D341Med (cell line): ENCODE results near the gene HOMER3.
"Not testable (repeated sequence)": the region's sequence is repeated elsewhere in the genome, so short reads cannot be mapped to it uniquely, and the experiment has no call there.

Experiments used
- DNase-seq: peaks from one replicate; pipeline ENCODE4 v3.0.0; 2012; ENCODE audit warnings: low spot score

Gene HOMER3

GRCh38 chr19:18922228-18922985 is 18.6 kb downstream of the HOMER3 start:
- no peak for DNase-seq

DNA sequence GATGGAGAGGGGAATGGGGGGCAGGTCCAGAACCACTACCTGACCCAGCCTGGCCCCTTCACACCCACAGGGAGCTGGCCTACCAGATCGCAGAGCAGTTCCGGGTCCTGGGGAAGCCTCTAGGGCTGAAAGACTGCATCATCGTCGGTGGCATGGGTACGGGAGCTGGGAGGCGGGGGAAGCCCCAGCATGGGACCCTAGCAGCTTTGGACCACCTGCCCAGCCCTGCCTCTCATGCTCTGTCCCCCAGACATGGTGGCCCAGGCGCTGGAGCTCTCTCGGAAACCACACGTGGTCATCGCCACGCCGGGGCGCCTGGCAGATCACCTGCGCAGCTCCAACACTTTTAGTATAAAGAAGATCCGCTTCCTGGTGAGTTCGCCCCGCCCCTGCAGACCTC is 19.4 kb downstream of the HOMER3 start:
- no peak for DNase-seq

- no peak for DNase-seq
These were observed 20.6 kb downstream of the HOMER3 start for GRCh38 chr19:18920400-18920799.

- no peak for DNase-seq
These were observed 21.2 kb downstream of the HOMER3 start for GRCh38 chr19:18919900-18920214.

GRCh38 chr19:18919086-18919899 is 21.7 kb downstream of the HOMER3 start, which contains the start of the genes COPE and DDX49:
Gene COPE, minus strand, starts transcription at chr19:18919387. Its CDS starts 39 bp downstream, at chr19:18919348.
Gene DDX49, plus strand, starts transcription at chr19:18919715. Its CDS starts 27 bp downstream, at chr19:18919742.
- DNase-seq, result peak; percentile 95

DNA sequence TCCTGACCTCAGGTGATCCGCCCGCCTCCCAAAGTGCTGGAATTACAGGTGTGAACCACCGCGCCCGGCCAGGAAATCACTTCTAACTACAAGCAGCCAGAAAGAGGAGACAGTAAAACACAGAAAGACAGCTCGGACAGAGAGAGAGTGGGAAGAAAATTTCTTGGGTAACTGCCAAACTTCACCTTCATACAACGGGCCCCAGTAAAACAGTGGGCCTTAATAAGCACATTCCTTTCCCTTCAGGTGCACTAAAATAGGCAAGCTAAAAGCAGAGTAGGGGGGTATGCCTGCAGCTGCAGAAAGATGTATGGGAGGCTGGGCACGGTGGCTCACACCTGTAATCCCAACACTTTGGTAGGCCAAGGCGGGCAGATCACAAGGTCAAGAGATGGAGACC is 23.4 kb downstream of the HOMER3 start:
- not testable (repeated sequence) for DNase-seq

GRCh38 chr19:18915639-18916038 is 25.4 kb downstream of the HOMER3 start:
- peak; percentile 83 for DNase-seq

DNA sequence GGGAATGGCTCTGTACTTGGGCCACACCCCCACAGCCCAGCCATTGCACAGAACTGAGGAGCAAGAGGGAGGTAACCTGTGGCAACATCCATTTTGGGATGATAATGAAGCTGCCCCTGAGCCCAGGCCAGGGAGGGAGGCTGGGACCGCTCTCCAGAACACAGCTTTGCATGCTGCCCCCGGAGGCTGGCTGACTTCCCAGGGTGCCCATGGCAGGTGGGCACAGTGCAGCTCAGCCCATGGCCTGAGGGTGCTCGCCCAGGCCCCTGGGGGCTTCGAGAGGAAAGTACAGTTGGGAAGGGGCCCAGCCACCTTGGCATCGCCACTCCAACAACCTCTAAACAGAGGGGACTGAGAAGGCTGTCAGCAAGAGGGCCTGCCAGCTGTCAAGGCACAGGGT is 27.6 kb downstream of the HOMER3 start:
- DNase-seq, result no peak

DNA sequence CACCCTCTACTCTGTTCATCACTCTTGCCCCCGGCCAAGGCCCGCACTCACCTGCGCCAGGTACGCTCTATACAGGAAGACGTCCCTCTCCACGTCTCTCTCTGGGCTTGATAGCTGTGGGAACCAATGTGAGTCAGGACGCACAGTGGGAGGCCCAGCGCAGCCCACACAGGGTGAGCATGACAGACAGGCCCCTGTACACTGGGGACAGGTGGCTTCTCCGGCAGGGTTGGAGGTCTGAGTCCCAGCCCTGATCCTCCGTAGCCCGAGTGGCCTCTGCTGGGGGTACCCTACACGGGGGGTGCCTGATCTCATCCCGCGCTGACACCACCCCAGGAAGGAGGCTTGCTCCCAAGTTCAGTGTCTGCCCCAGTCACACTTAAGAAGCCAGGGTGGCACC is 28.1 kb downstream of the HOMER3 start:
- no peak for DNase-seq

DNA sequence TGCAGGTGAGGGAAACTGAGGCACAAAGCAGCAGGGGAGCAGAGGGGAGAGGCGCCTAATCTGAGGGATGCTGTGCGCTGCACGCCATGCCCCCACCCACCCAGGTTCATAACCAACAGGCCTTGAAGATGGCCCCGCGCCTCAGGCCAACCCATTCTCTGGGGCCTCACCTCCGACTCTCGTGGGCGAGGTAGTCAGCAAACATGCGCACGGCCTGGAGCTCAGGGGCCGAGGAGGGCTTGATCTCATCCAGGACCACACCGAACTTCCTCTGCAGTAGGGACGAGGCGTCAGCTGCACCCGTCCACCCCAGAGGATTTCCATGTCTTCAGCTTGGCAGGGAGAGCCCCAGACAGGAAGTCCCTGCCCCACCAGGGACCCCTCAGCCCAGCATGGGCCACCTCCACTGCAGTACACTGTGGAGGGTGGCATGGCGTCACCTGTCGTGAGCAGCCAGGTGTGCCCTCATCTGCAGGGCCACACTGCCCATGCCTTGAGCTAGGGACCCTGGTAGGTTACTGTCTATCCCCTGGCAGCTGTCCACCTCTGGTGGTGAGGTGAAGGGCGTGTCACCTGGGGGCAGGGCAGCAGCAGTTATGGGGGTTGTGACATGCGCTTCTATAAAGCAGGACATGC is 30.1 kb downstream of the HOMER3 start:
- DNase-seq, result no peak

- DNase-seq, result no peak
These were observed 31.0 kb downstream of the HOMER3 start for GRCh38 chr19:18910010-18910409.

DNA sequence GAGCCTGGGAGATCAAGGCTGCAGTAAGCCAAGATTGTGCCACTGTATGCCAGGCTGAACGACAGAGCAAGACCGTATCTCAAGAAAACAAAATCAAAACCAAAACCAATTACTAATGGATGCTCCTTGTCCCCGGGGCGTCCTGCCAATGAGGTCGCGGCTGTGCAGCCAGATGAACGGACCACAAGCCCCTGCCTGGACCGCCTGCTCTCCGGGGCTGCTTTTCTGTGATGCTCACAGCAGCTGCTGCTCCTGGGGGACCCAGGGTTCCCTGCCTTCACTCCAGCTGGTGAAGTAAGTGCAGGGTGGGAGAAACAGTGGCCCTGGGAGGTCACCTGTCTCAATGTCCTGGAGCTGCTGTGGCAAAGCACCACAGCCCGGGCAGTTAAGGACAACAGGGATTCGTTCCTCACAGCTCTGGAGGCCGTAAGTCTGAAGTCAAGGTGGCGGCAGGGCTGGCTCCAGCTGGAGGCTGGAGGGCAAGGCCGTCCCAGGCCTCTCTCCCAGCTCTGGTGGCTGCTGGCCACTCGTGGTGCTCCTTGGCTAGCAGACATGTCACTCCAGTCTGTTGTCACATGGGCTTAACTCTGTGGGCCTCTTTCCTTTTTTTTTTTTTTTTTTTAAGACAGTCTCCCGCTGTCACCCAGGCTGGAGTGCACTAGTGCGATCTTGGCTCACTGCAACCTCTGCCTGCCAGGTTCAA is 31.9 kb downstream of the HOMER3 start:
- no peak for DNase-seq

DNA sequence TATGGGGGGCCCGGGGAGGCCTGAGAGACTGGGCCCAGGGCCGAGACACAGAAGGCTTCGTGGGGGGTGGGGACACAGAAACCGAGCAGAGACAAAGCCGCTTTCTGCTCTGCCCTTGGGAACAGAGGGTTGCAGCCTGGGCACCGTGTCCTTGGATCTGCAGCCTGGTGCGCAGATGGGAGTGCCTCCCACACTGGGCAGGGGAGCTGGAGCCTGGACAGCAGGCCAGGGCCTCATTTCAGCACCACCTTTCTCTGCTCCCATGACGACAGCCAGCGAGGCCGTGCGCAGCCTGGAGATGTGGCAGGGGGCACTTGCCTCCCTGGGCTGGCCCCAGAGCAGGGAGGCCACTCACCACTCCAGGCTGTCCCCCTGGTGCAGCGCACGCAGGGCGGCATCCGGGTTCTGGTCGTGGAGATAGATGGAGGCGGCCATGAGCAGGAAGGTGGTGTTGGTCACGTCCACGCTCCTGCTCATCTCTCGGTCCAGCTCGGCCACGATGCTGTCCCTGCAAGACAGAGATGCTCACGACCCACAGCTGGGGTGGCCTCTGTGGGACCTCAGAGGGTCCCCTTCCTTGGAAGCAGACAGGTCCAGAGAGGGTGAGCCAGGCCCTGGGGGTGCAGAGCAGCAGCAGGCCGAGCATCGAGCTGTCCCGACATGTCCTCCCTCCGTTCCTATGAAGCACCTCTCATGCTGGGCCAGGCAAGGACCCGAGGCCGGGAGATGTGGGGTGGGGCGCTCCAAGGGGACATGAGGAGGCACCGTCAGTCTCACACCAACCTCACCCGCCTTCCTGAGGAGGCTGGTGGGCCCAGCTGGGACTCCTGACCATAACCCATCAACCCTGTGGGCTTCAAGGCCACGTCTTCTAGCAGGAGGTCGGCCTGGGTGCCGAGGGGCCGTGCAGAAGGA is 34.2 kb downstream of the HOMER3 start:
- no peak for DNase-seq

DNA sequence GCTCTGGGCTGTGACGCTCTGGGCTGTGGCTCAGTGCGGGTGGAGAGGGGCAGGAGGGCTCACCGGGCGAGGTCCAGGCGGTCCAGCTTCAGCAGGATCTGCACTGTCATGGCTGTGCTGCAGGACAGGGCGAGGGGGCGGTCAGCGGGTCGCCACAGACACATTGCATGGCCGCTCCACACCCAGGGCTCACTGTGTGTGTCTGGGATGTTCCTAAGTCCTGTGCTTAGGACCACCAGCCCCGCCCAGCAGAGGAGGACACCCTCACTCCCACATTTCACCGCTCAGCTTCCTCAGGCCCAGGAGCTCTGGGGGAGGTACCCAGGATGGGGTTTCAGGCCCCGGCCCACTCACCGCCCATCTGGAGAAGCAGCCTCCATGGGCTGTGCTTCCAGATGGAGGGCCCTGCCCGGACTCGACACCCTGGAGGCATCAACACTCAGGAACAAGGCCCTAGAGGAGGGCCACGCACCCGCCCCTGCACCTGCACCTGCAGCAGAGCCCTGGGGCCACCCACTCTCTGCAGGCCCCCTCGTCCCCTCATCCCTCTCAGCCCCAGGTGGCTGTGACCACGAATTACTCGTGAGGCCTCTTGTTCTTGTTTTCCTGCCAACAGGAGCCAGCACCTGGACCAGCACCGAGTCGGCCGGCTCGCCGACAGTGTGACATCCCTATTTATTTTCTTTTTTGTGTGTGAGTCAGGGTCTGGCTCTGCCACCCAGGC is 35.3 kb downstream of the HOMER3 start:
- no peak for DNase-seq

GRCh38 chr19:18905058-18905456 is 36.0 kb downstream of the HOMER3 start:
- DNase-seq, result no peak

DNA sequence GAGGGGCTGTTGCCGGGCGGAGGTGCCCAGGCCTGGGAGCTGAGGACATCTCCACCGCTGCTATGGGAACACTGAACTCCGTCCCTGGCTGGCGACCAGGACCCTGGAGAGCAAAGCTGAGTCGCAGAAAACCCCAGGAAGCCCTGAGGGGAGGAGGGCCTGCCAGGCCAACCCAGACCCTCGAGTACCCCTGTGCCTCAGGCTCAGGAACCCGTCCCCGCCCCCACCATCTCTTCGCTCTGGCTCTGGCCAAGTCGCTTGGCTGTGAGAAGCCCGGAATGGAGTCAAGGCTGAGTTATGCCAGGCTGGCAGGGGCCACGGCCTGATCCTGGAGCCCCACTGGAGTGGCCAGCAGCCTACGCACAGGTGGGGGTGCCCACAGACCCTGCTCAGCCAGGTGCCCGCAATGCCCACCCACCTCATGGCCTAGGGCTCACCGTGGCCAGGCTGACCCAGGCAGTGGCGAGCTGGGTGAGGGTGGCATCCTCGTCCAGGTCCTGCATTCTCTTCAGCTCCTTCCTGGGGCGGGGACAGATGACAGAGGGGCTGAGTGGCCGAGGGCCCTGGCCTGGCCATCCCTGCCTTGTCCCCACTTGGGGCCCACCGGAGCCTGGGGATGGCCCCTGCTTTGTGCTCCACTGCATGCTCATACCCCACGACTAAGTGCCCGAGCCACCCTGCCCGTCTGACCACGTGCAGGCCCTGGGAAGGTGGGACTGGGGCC is 36.5 kb downstream of the HOMER3 start:
- no peak for DNase-seq

GRCh38 chr19:18903156-18904037 is 37.6 kb downstream of the HOMER3 start:
- DNase-seq, result no peak

DNA sequence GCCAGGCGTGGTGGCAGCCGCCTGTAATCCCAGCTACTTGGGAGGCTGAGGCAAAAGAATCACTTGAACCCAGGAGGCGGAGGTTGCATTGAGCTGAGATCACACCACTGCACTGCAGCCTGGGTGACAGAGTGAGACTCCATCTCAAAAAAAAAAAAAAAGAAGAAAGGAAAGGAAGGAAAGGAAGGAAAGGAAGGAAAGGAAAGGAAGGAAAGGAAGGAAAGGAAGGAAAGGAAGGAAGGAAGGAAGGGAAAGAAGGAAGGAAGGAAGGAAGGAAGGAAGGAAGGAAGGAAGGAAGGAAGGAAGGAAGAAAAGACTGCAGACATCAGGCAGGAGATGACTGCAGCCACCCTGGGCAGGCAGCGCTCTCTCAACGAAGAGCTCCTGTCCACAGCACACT is 38.5 kb downstream of the HOMER3 start:
- DNase-seq, result not testable (repeated sequence)

DNA sequence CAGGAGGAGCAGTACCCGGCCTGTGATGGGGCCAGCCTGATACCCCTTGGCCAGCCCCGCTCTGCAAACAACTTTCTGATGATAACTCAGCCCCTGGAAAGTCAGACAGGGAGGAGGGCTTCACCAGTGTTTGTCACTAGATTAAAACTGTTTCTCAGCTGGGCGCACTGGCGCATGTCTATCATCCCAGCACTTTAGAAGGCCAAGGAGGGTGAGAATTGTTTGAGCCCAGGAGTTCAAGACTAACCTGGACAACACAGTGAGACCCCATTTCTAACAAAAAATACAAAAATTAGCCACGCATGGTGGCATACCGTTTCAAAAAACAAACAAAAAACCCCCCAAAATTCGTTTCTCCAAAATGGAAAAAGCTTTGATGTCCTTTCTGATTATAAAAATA is 39.5 kb downstream of the HOMER3 start:
- DNase-seq, result no peak
